HCT116 (cell line): Measurements from ENCODE around the gene CINP. TPM values are rescaled to one million over a fixed set of nuclear protein-coding genes. Genes with fewer than 3 reads are reported as not detected.

Experiments
- ATAC-seq: fragments of 200-7000 bp; cut with Tn5 transposase; 2 replicates; pipeline ENCODE4 v1.9.1; 2020; ENCODE audit warnings: mild to moderate bottlenecking, moderate library complexity
- BruUV-seq: library from RNA; stranded (reverse); fragments of 400-500 nt; replicated peaks from 2 replicates; lab custom pipeline; 2021; lab: Mats Ljungman, UMichigan
- CTCF ChIA-PET: fragments of 300-600 bp; sonication (Branson Sonifier 250); formaldehyde crosslinking; loops from one replicate; lab custom pipeline; 2021; ENCODE audit warnings: antibody characterized with exemption; lab: Charles Lee
- POLR2A ChIA-PET: fragments of 300-600, 350-600 bp; sonication (Branson Sonifier 250); formaldehyde crosslinking; loops from one replicate; lab custom pipeline; 2021; ENCODE audit warnings: antibody characterized with exemption; lab: Charles Lee
- RAD21 ChIA-PET, 2 experiments: fragments of 300-600 bp; sonication (Branson Sonifier 250); formaldehyde crosslinking; loops; one replicate each; lab custom pipeline; 2023; ENCODE audit warnings: low total read pairs in 2 of 2; ENCODE audit not compliant: uncharacterized antibody in 2 of 2, unreplicated experiment in 2 of 2, low non-redundant PET in 1 of 2; lab: Charles Lee
- DNase-seq: peaks from one replicate; pipeline ENCODE4 v3.0.0-alpha.2; 2010; ENCODE audit warnings: low read depth, low spot score
- H2AFZ ChIP-seq: fragments of 200-600 bp; shearing (Covaris generic), sonication (generic); 2 replicates; pipeline ENCODE4 v1.6.1; 2017; ENCODE audit warnings: low read depth, mixed run types, mixed read lengths, antibody characterized with exemption, low read length; ENCODE audit not compliant: poor library complexity, severe bottlenecking
- H3K27ac ChIP-seq: 2 replicates; pipeline ENCODE4 v1.5.1; 2012; ENCODE audit warnings: low read depth, low read length
- H3K27me3 ChIP-seq: fragments of 200-600 bp; sonication (generic); 2 replicates; pipeline ENCODE4 v1.6.1; 2016; ENCODE audit warnings: mixed run types, low read length, mixed read lengths; ENCODE audit not compliant: insufficient read depth
- H3K36me3 ChIP-seq, 2 experiments: fragments of 200-500 bp in 1 of 2; fragments of 200-600 bp in 1 of 2; sonication (Bioruptor generic) in 1 of 2; sonication (generic) in 1 of 2; 2 replicates each; pipeline versions ENCODE4 v1.5.1 to v1.6.1; 2014 to 2016; ENCODE audit warnings: low read length in 2 of 2, inconsistent platforms in 1 of 2, mixed read lengths in 1 of 2, mixed run types in 1 of 2; ENCODE audit not compliant: insufficient read depth in 2 of 2, control insufficient read depth in 1 of 2
- H3K4me1 ChIP-seq, 2 experiments: fragments of 200-600 bp in 1 of 2; sonication (generic) in 1 of 2; 2 replicates each; pipeline versions ENCODE4 v1.5.1 to v1.6.1; 2012 to 2017; ENCODE audit warnings: low read length in 2 of 2, inconsistent platforms in 1 of 2, mild to moderate bottlenecking in 1 of 2, mixed read lengths in 1 of 2, mixed run types in 1 of 2, moderate library complexity in 1 of 2; ENCODE audit not compliant: insufficient read depth in 2 of 2, control insufficient read depth in 1 of 2
- H3K4me2 ChIP-seq: fragments of 200-600 bp; sonication (generic); 2 replicates; pipeline ENCODE4 v1.6.1; 2017; ENCODE audit warnings: mixed run types, low read length, mixed read lengths
- H3K4me3 ChIP-seq, 2 experiments: fragments of 200-600 bp in 1 of 2; sonication (generic) in 1 of 2; replicated peaks in 1 of 2; 2 replicates each; pipeline ENCODE4 v1.5.1; 2011 to 2016; ENCODE audit warnings: low read length in 2 of 2, control low read depth in 1 of 2, low read depth in 1 of 2, mild to moderate bottlenecking in 1 of 2, mixed read lengths in 1 of 2, mixed run types in 1 of 2
- H3K79me2 ChIP-seq: fragments of 200-600 bp; sonication (generic); 2 replicates; pipeline ENCODE4 v1.6.1; 2017; ENCODE audit warnings: mild to moderate bottlenecking, mixed run types, low read length, moderate library complexity, mixed read lengths; ENCODE audit not compliant: insufficient read depth
- H3K9ac ChIP-seq: fragments of 200-600 bp; sonication (generic); 2 replicates; pipeline ENCODE4 v1.6.1; 2016; ENCODE audit warnings: low read length, mixed read lengths
- H3K9me2 ChIP-seq: fragments of 200-600 bp; sonication (generic), shearing (Covaris generic); 2 replicates; pipeline ENCODE4 v1.6.1; 2017; ENCODE audit warnings: mixed run types, mild to moderate bottlenecking, moderate library complexity; ENCODE audit not compliant: insufficient read depth
- H3K9me3 ChIP-seq, 2 experiments: fragments of 200-500 bp in 1 of 2; fragments of 200-600 bp in 1 of 2; sonication (Bioruptor generic) in 1 of 2; sonication (generic) in 1 of 2; 2 replicates each; pipeline ENCODE4 v1.6.1; 2014 to 2017; ENCODE audit warnings: low read length in 2 of 2, mixed read lengths in 2 of 2, inconsistent platforms in 1 of 2, low read depth in 1 of 2, mild to moderate bottlenecking in 1 of 2, mixed run types in 1 of 2, moderate library complexity in 1 of 2; ENCODE audit not compliant: control insufficient read depth in 1 of 2, insufficient read depth in 1 of 2
- H4K20me1 ChIP-seq: fragments of 200-600 bp; sonication (generic), shearing (Covaris generic); 2 replicates; pipeline ENCODE4 v1.6.1; 2017; ENCODE audit warnings: mixed run types, mild to moderate bottlenecking, moderate library complexity; ENCODE audit not compliant: insufficient read depth
- CBX3 ChIP-seq: IDR thresholded peaks from 2 replicates; pipeline ENCODE4 v1.6.1; 2012; ENCODE audit warnings: low read depth
- CEBPB ChIP-seq: IDR thresholded peaks from 2 replicates; pipeline ENCODE4 v1.6.1; 2012; ENCODE audit warnings: low read depth
- EGR1 ChIP-seq: IDR thresholded peaks from 2 replicates; pipeline ENCODE4 v1.6.1; 2012; ENCODE audit warnings: low read depth
- EZH2 ChIP-seq: fragments of 200-600 bp; sonication (generic); IDR thresholded peaks from 2 replicates; pipeline ENCODE4 v1.6.1; 2017; ENCODE audit warnings: antibody characterized with exemption, mixed run types
- EZH2phosphoT487 ChIP-seq: fragments of 200-600 bp; IDR thresholded peaks from 2 replicates; pipeline ENCODE4 v1.6.1; 2018; ENCODE audit warnings: antibody characterized with exemption, borderline replicate concordance
- FOSL1 ChIP-seq: IDR thresholded peaks from 2 replicates; pipeline ENCODE4 v1.6.1; 2012; ENCODE audit warnings: low read depth
- JUND ChIP-seq: IDR thresholded peaks from 2 replicates; pipeline ENCODE4 v1.6.1; 2012
- POLR2AphosphoS5 ChIP-seq: IDR thresholded peaks from 2 replicates; pipeline ENCODE4 v1.6.1; 2011; ENCODE audit warnings: mild to moderate bottlenecking, low read depth, low read length, moderate library complexity
- SIN3A ChIP-seq: IDR thresholded peaks from 2 replicates; pipeline ENCODE4 v1.6.1; 2012; ENCODE audit warnings: low read depth
- TCF7L2 ChIP-seq: IDR thresholded peaks from 2 replicates; pipeline ENCODE4 v1.7.0; 2011; ENCODE audit warnings: borderline replicate concordance, inconsistent platforms; ENCODE audit not compliant: insufficient read depth, insufficient read length; ENCODE audit errors: extremely low read depth
- ZFX ChIP-seq: fragments of 450-650 bp; IDR thresholded peaks from 2 replicates; pipeline ENCODE4 v1.6.1; 2017
- ZNF274 ChIP-seq: fragments of 200-500 bp; sonication (Bioruptor generic); IDR thresholded peaks from 2 replicates; pipeline ENCODE4 v1.6.1; 2014; ENCODE audit warnings: mild to moderate bottlenecking, low read depth, low read length, inconsistent platforms
- intact Hi-C: fragments of 100-400 bp; cut with micrococcal nuclease; formaldehyde crosslinking; loops from 2 replicates; pipeline ENCODE4 v1.10.0; 2022
- total RNA-seq: library from RNA; stranded (reverse); gene quantifications from one replicate; pipeline ENCODE4 v1.2.1, GENCODE V29; 2021; ENCODE audit not compliant: unreplicated experiment
- TF ChIP-seq, protein P1 (sequence below): IDR thresholded peaks from 2 replicates; pipeline ENCODE4 v1.6.1; 2011; ENCODE audit warnings: mild to moderate bottlenecking, low read length, moderate library complexity; ENCODE audit not compliant: insufficient replicate concordance; ENCODE audit errors: extremely low read depth
- TF ChIP-seq, protein P2 (sequence below): IDR thresholded peaks from 2 replicates; pipeline ENCODE4 v1.6.1; 2012; ENCODE audit warnings: low read depth

The CINP gene
- total RNA-seq, 1 experiment from 2014 or later = 49.1 TPM

DNA sequence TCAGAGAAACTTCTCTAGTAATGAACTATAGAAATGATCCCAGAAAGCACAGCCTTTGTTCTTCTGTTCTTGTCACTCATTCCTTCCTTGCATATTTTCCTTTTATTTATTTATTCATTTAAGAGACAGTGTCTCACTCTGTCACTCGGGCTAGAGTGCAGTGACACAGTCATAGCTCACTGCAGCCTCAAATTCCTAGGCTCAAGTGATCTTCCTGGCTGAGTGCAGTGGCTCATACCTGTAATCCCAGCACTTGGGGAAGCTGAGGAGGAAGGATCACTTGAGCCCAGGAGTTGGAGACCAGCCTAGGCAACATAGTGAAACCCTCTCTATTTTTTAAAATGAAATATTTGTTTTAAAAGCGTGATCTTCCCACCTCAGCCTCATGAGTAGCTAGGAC, 11.6 kb upstream of the CINP start:
- H3K27me3 ChIP-seq = no peaks in the 10 kb centered on the region
- H3K36me3 ChIP-seq = no peaks in the 10 kb centered on the region
- DNase-seq = no peak
- no peaks in the 10 kb centered on the region for H3K9me2 ChIP-seq
- H2AFZ ChIP-seq = no peak overlapping the region
- no peak overlapping the region for H3K4me3 ChIP-seq
- ChIA-PET POLR2A (no interaction called here), RAD21 (no interaction called here), CTCF (no interaction called here)
- no peaks in the 10 kb centered on the region for H4K20me1 ChIP-seq
- peaks cover 3% of the 10 kb centered on the region; the same call in 1 of the 2 replicates for H3K79me2 ChIP-seq
- no peak for TF ChIP-seq JUND
- TF ChIP-seq CBX3 = no peak
- TF ChIP-seq POLR2AphosphoS5 = no peak
- no peak for TF ChIP-seq SIN3A
- no peak for TF ChIP-seq EZH2phosphoT487
- no peak for TF ChIP-seq EGR1
- TF ChIP-seq ZFX = no peak
- no peak for TF ChIP-seq FOSL1
- TF ChIP-seq CEBPB = no peak
- TF ChIP-seq TCF7L2 = no peak
- TF ChIP-seq, protein P1, sequence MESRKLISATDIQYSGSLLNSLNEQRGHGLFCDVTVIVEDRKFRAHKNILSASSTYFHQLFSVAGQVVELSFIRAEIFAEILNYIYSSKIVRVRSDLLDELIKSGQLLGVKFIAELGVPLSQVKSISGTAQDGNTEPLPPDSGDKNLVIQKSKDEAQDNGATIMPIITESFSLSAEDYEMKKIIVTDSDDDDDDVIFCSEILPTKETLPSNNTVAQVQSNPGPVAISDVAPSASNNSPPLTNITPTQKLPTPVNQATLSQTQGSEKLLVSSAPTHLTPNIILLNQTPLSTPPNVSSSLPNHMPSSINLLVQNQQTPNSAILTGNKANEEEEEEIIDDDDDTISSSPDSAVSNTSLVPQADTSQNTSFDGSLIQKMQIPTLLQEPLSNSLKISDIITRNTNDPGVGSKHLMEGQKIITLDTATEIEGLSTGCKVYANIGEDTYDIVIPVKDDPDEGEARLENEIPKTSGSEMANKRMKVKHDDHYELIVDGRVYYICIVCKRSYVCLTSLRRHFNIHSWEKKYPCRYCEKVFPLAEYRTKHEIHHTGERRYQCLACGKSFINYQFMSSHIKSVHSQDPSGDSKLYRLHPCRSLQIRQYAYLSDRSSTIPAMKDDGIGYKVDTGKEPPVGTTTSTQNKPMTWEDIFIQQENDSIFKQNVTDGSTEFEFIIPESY = no peak
- TF ChIP-seq, protein P2, sequence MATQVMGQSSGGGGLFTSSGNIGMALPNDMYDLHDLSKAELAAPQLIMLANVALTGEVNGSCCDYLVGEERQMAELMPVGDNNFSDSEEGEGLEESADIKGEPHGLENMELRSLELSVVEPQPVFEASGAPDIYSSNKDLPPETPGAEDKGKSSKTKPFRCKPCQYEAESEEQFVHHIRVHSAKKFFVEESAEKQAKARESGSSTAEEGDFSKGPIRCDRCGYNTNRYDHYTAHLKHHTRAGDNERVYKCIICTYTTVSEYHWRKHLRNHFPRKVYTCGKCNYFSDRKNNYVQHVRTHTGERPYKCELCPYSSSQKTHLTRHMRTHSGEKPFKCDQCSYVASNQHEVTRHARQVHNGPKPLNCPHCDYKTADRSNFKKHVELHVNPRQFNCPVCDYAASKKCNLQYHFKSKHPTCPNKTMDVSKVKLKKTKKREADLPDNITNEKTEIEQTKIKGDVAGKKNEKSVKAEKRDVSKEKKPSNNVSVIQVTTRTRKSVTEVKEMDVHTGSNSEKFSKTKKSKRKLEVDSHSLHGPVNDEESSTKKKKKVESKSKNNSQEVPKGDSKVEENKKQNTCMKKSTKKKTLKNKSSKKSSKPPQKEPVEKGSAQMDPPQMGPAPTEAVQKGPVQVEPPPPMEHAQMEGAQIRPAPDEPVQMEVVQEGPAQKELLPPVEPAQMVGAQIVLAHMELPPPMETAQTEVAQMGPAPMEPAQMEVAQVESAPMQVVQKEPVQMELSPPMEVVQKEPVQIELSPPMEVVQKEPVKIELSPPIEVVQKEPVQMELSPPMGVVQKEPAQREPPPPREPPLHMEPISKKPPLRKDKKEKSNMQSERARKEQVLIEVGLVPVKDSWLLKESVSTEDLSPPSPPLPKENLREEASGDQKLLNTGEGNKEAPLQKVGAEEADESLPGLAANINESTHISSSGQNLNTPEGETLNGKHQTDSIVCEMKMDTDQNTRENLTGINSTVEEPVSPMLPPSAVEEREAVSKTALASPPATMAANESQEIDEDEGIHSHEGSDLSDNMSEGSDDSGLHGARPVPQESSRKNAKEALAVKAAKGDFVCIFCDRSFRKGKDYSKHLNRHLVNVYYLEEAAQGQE = no peak
- TF ChIP-seq ZNF274 = no peak
- no peak for TF ChIP-seq EZH2
- no TSS peak for BruUV-seq
- H3K9me3 ChIP-seq = no peaks in the 10 kb centered on the region
- H3K4me2 ChIP-seq = no peak overlapping the region
- no peak for ATAC-seq
- H3K27ac ChIP-seq = no peak overlapping the region
- no peak overlapping the region for H3K9ac ChIP-seq
- intact Hi-C loops = no loop called here
- no peaks in the 10 kb centered on the region for H3K4me1 ChIP-seq
